ENCODE results near the gene FGD4. TPM values are rescaled to one million over a fixed set of nuclear protein-coding genes. Genes with fewer than 3 reads are reported as not detected.

The FGD4 gene
- total and polyA plus RNA-seq, 2 of the 4 experiments (the other 2 are of a cell fraction), result 2.1 to 8.8 TPM

GRCh38 chr12:32533971-32534590 lies 134.7 kb downstream of the FGD4 start:
- dilution Hi-C loops (cut with HindIII; ENCODE audit: low sequenced_read_pairs, unreplicated experiment), result no loop called here
- intact Hi-C loops (cut with micrococcal nuclease), result loop anchor here (2.0 to 10.0 kb wide), 3 partner anchors 15 to 149 kb away; no protein-coding TSS in a partner anchor

More at GRCh38 chr12:32533971-32534590, 134.7 kb downstream of the FGD4 start:
- peak overlapping the region; percentile 53 for H2BK120ac ChIP-seq (ENCODE audit: low read depth, low read length)
- H2BK5ac ChIP-seq (ENCODE audit: low read depth, low read length, poor library complexity, severe bottlenecking), result peak overlapping the region; percentile 72
- H3K23ac ChIP-seq (ENCODE audit: low read depth, low read length), result peak overlapping the region; percentile 32; the same call in 1 of the 2 replicates
- peaks cover 9% of the 10 kb centered on the region for H3K9me1 ChIP-seq (ENCODE audit: insufficient read depth, low read length)
- H3K27ac ChIP-seq (ENCODE audit: insufficient read depth, low read length), result peak overlapping the region; percentile 6; the same call in 1 of the 2 replicates
- ATAC-seq (ENCODE audit: low read depth), result peak; percentile 90
- ChIA-PET CTCF (interaction anchor here (0.6 to 0.9 kb wide), 3 partner anchors 10 to 168 kb away, joined by 3 read pairs; no protein-coding TSS in a partner anchor), POLR2A (ENCODE audit: unreplicated experiment) (interaction anchor here (0.6 to 0.8 kb wide), 2 partner anchors 14 to 73 kb away, joined by 3 to 8 read pairs; no protein-coding TSS in a partner anchor)
- H4K91ac ChIP-seq (ENCODE audit: insufficient read depth, low read depth, low read length), result no peak overlapping the region
- no peak overlapping the region for H2BK15ac ChIP-seq (ENCODE audit: low read depth, low read length)
- no peak overlapping the region for H2AK5ac ChIP-seq (ENCODE audit: low read depth, low read length)
- H3K4me2 ChIP-seq (ENCODE audit: low read depth, low read length), result peak overlapping the region; percentile 94
- H4K20me1 ChIP-seq (ENCODE audit: insufficient read depth, low read length), result peaks cover 6% of the 10 kb centered on the region; the same call in 1 of the 2 replicates
- DNase-seq, result peak; percentile 98
- H3K9me3 ChIP-seq (ENCODE audit: control insufficient read depth, insufficient read depth, low read length), result no peaks in the 10 kb centered on the region
- H3K4me1 ChIP-seq (ENCODE audit: control insufficient read depth, insufficient read depth, low read length), result peaks cover 4% of the 10 kb centered on the region
- peak overlapping the region; percentile 50 for H3K4me3 ChIP-seq (ENCODE audit: insufficient read depth, low read depth, low read length)
- TF ChIP-seq SMC3 (IDR thresholded peaks at IDR 0.05; ENCODE audit: low read depth, low read length) (no peak), BHLHE40 (IDR thresholded peaks at IDR 0.05; ENCODE audit: low read depth, low read length) (peak; percentile 45), MXI1 (IDR thresholded peaks at IDR 0.05; ENCODE audit: borderline replicate concordance, low read depth, low read length) (peak; percentile 88), CTCF (conservative IDR thresholded peaks at IDR 0.05; ENCODE audit: low read depth, low read length) (no peak), POLR2A (IDR thresholded peaks at IDR 0.05; ENCODE audit: low read depth, low read length) (peak; percentile 80), RAD21 (IDR thresholded peaks at IDR 0.05; ENCODE audit: low read length) (no peak), NFE2L2 (IDR thresholded peaks at IDR 0.05; ENCODE audit: low read depth, low read length) (no peak), FOS (IDR thresholded peaks at IDR 0.05; ENCODE audit: low read depth, low read length) (peak; percentile 39), CEBPB (IDR thresholded peaks at IDR 0.05; ENCODE audit: low read depth, low read length) (peak; percentile 74), RCOR1 (IDR thresholded peaks at IDR 0.05; ENCODE audit: insufficient replicate concordance, low read length) (peak; percentile 93), MAZ (IDR thresholded peaks at IDR 0.05; ENCODE audit: borderline replicate concordance, low read depth, low read length) (0 out of 2 replicates have a peak, but pooled peaks have one; percentile 23), USF2 (IDR thresholded peaks at IDR 0.05; ENCODE audit: low read depth, low read length) (no peak)
- BruUV-seq (replicated peaks), result no TSS peak
- no peak overlapping the region for H2AK9ac ChIP-seq (replicated peaks; ENCODE audit: low read depth, low read length, poor library complexity)
- peak overlapping the region; percentile 83; the same call in 1 of the 2 replicates for H3K4ac ChIP-seq (ENCODE audit: low read depth, low read length)
- H3K27me3 ChIP-seq (ENCODE audit: control insufficient read depth, insufficient read depth, low read length), result no peaks in the 10 kb centered on the region
- no CpG with 5 or more reads among the region's 6 CpGs for WGBS, 2 experiments (ENCODE audit: extremely low coverage in 2 of 2, insufficient read length in 1 of 2)
- H4K8ac ChIP-seq (ENCODE audit: low read depth in 2 of 2, low read length in 2 of 2), result peak overlapping the region in 1 of 2 experiments; percentile 42; a peak in 2 of 4 replicates
- H3K9ac ChIP-seq (ENCODE audit: low read depth, low read length), result peak overlapping the region; percentile 21; the same call in 1 of the 2 replicates
- peaks cover 7 to 21% of the 10 kb centered on the region in 2 experiments for H3K79me1 ChIP-seq (ENCODE audit: low read depth in 1 of 2, low read length in 2 of 2)
- H2AFZ ChIP-seq (replicated peaks; ENCODE audit: low read length, poor library complexity), result peak overlapping the region; percentile 53
- in situ Hi-C loops (cut with MboI; ENCODE audit: low sequenced_read_pairs), result no loop called here
- H3K56ac ChIP-seq (ENCODE audit: extremely low read depth, insufficient read depth, low read length), result peak overlapping the region; percentile 64; the same call in 1 of the 2 replicates
- peak overlapping the region; percentile 39; the same call in 1 of the 2 replicates for H3K18ac ChIP-seq (ENCODE audit: low read depth, low read length)
- no peak overlapping the region; the same call in 1 of the 2 replicates for H3K14ac ChIP-seq (replicated peaks; ENCODE audit: low read depth, low read length)
- H2BK20ac ChIP-seq (ENCODE audit: low read depth, low read length), result peak overlapping the region; percentile 2; the same call in 1 of the 2 replicates
- no peaks in the 10 kb centered on the region for H3K36me3 ChIP-seq (ENCODE audit: control insufficient read depth, insufficient read depth, low read length)
- no peak overlapping the region for H4K5ac ChIP-seq (ENCODE audit: low read depth, low read length)

Data from IMR-90 (cell line).